Measurements from ENCODE around the gene SERPINE3. TPM values are rescaled to one million over a fixed set of nuclear protein-coding genes. Genes with fewer than 3 reads are reported as not detected.

Gene SERPINE3
- under 1 TPM in 2 of 4 donors, not detected in 2; 0.20 to 0.87 TPM for total RNA-seq

GRCh38 chr13:51339354-51339753 lies at the start of gene SERPINE3:
Gene SERPINE3, plus strand, starts transcription at chr13:51339691. Its CDS starts 1,401 bp downstream, at chr13:51341092.
- WGBS, 2 donors = 74 to 85% methylated on average over 11 of the region's 11 CpGs
- Histone ChIP-seq H3K27me3 (no peaks in the 10 kb centered on the region), H3K9me3 (no peaks in the 10 kb centered on the region), H3K27ac (no peak within 1 kb of the TSS), H3K36me3 (peaks cover 0 to 5% (median 0%) of the 10 kb centered on the region in 3 donors), H3K4me3 (no peak within 1 kb of the TSS), H3K4me1 (no peaks in the 10 kb centered on the region)
- no peak for DNase-seq (ENCODE audit: low spot score in 2 of 2)
- TF ChIP-seq EP300 (IDR thresholded peaks at IDR 0.05) (no peak), POLR2A (IDR thresholded peaks at IDR 0.05) (no peak), CTCF (IDR thresholded peaks at IDR 0.05) (no peak)

GRCh38 chr13:51291341-51291740 lies 48.1 kb upstream of the SERPINE3 start:
- Histone ChIP-seq H3K4me3 (no peak overlapping the region), H3K36me3 (no peaks in the 10 kb centered on the region), H3K27me3 (no peaks in the 10 kb centered on the region), H3K9me3 (no peaks in the 10 kb centered on the region), H3K27ac (peak overlapping the region in 1 of 4 donors; percentile 13), H3K4me1 (peaks cover 0 to 19% (median 0%) of the 10 kb centered on the region in 4 donors)
- no peak for TF ChIP-seq CTCF (IDR thresholded peaks at IDR 0.05)
- TF ChIP-seq EP300 (IDR thresholded peaks at IDR 0.05) = no peak
- no peak for TF ChIP-seq POLR2A (IDR thresholded peaks at IDR 0.05)
- 76 to 80% methylated on average over 5 of the region's 5 CpGs for WGBS, 2 donors
- DNase-seq (ENCODE audit: low spot score in 2 of 2) = no peak

- Histone ChIP-seq H3K4me1 (peaks cover 0 to 17% (median 0%) of the 10 kb centered on the region in 4 donors), H3K27me3 (no peaks in the 10 kb centered on the region), H3K4me3 (no peak overlapping the region), H3K27ac (peak overlapping the region in 1 of 4 donors; percentile 13), H3K9me3 (no peaks in the 10 kb centered on the region), H3K36me3 (no peaks in the 10 kb centered on the region)
- no peak for DNase-seq (ENCODE audit: low spot score in 2 of 2)
- WGBS, 2 donors = 53 to 61% methylated on average over 6 of the region's 6 CpGs
- no peak for TF ChIP-seq EP300 (IDR thresholded peaks at IDR 0.05)
- TF ChIP-seq POLR2A (IDR thresholded peaks at IDR 0.05) = no peak
- no peak for TF ChIP-seq CTCF (IDR thresholded peaks at IDR 0.05)
Measured at GRCh38 chr13:51292000-51292565, 47.4 kb upstream of the SERPINE3 start.

GRCh38 chr13:51297556-51297955 lies 41.9 kb upstream of the SERPINE3 start:
- Histone ChIP-seq H3K36me3 (no peaks in the 10 kb centered on the region), H3K27me3 (no peaks in the 10 kb centered on the region), H3K27ac (no peak overlapping the region), H3K4me1 (peaks cover 0 to 3% (median 0%) of the 10 kb centered on the region in 4 donors), H3K4me3 (no peak overlapping the region), H3K9me3 (no peaks in the 10 kb centered on the region)
- no peak for DNase-seq (ENCODE audit: low spot score in 2 of 2)
- no peak for TF ChIP-seq EP300 (IDR thresholded peaks at IDR 0.05)
- TF ChIP-seq CTCF (IDR thresholded peaks at IDR 0.05) = no peak
- TF ChIP-seq POLR2A (IDR thresholded peaks at IDR 0.05) = no peak
- WGBS, 2 donors = 86 to 91% methylated on average over 2 of the region's 2 CpGs

- Histone ChIP-seq H3K4me1 (no peaks in the 10 kb centered on the region), H3K27ac (no peak overlapping the region), H3K36me3 (no peaks in the 10 kb centered on the region), H3K27me3 (no peaks in the 10 kb centered on the region), H3K9me3 (no peaks in the 10 kb centered on the region), H3K4me3 (no peak overlapping the region)
- no peak for DNase-seq (ENCODE audit: low spot score in 2 of 2)
- TF ChIP-seq EP300 (IDR thresholded peaks at IDR 0.05) (no peak), POLR2A (IDR thresholded peaks at IDR 0.05) (no peak), CTCF (IDR thresholded peaks at IDR 0.05) (no peak)
- WGBS, 2 donors = 92 to 94% methylated on average over 1 of the region's 1 CpG
Measured at GRCh38 chr13:51298812-51299211, 40.7 kb upstream of the SERPINE3 start.
